HepG2 (cell line): ENCODE measurements around the gene HNRNPA2B1. TPM values are rescaled to one million over a fixed set of nuclear protein-coding genes. Genes with fewer than 3 reads are reported as not detected.

ENCODE experiments used
- BRD4 ChIP-seq: sonication (generic); formaldehyde crosslinking; IDR thresholded peaks from 2 replicates; pipeline ENCODE4 v1.4.0; 2020; ENCODE audit warnings: missing genetic modification reagents
- CCDC6 ChIP-seq: sonication (generic); formaldehyde crosslinking; IDR thresholded peaks from 2 replicates; pipeline ENCODE4 v1.8.1; 2022; ENCODE audit warnings: mild to moderate bottlenecking, missing genetic modification reagents, moderate library complexity
- HNRNPUL1 ChIP-seq: fragments of 200-400 bp; formaldehyde crosslinking; IDR thresholded peaks from 2 replicates; pipeline ENCODE4 v1.6.1; 2017; ENCODE audit warnings: low read depth, mild to moderate bottlenecking, low read length, moderate library complexity
- JARID2 ChIP-seq: sonication (generic); formaldehyde crosslinking; IDR thresholded peaks from 2 replicates; pipeline ENCODE4 v1.8.1; 2023; ENCODE audit warnings: missing genetic modification reagents, inconsistent platforms; ENCODE audit not compliant: insufficient replicate concordance
- NKX3-1 ChIP-seq: sonication (generic); formaldehyde crosslinking; IDR thresholded peaks from 2 replicates; pipeline ENCODE4 v1.5.0; 2020; ENCODE audit warnings: missing genetic modification reagents
- PAWR ChIP-seq: sonication (generic); formaldehyde crosslinking; IDR thresholded peaks from 2 replicates; pipeline ENCODE4 v1.4.0; 2020; ENCODE audit warnings: missing genetic modification reagents, mild to moderate bottlenecking, borderline replicate concordance
- SALL2 ChIP-seq: sonication (generic); formaldehyde crosslinking; IDR thresholded peaks from 2 replicates; pipeline ENCODE4 v1.8.1; 2023; ENCODE audit warnings: mild to moderate bottlenecking, missing genetic modification reagents, inconsistent platforms
- SETDB1 ChIP-seq: sonication (generic); formaldehyde crosslinking; IDR thresholded peaks from 2 replicates; pipeline ENCODE4 v1.5.1; 2020; ENCODE audit warnings: missing genetic modification reagents, mild to moderate bottlenecking, borderline replicate concordance
- TAF15 ChIP-seq: fragments of 200-400 bp; formaldehyde crosslinking; IDR thresholded peaks from one replicate; pipeline ENCODE4 v1.6.1; 2018; ENCODE audit warnings: mild to moderate bottlenecking, low read depth, low read length; ENCODE audit not compliant: poor library complexity, severe bottlenecking
- ZNF251 ChIP-seq: sonication (generic); formaldehyde crosslinking; IDR thresholded peaks from 2 replicates; pipeline ENCODE4 v1.9.0; 2021; ENCODE audit warnings: mild to moderate bottlenecking, missing genetic modification reagents
- ZNF30 ChIP-seq: sonication (generic); formaldehyde crosslinking; IDR thresholded peaks from 2 replicates; pipeline ENCODE4 v1.5.0; 2020; ENCODE audit warnings: mild to moderate bottlenecking, missing genetic modification reagents
- ZNF567 ChIP-seq: sonication (generic); formaldehyde crosslinking; IDR thresholded peaks from 2 replicates; pipeline ENCODE4 v1.8.1; 2023; ENCODE audit warnings: mild to moderate bottlenecking, missing genetic modification reagents, borderline replicate concordance
- polyA plus RNA-seq, 8 experiments: library from polyadenylated mRNA; depleted of rRNA in 3 of 8; stranded (reverse) in 7 of 8; unstranded in 1 of 8; fragments of >200 nt; fragmentation: Illumina TruSeq in 4 of 8; extraction: Trizol in 4 of 8; gene quantifications; 2 replicates each; pipeline versions ENCODE4 v1.2.1 to v1.2.3, GENCODE V29; 2011 to 2016; ENCODE audit warnings: low read depth in 4 of 8, missing spikeins in 1 of 8, mixed read lengths in 1 of 8; ENCODE audit not compliant: insufficient read depth in 1 of 8
- total RNA-seq, 5 experiments: library from RNA; depleted of rRNA; stranded (reverse); fragments of >200 nt; fragmentation: Illumina TruSeq; extraction: Trizol; gene quantifications; 2 replicates each; pipeline ENCODE4 v1.2.3, GENCODE V29; 2016; ENCODE audit warnings: low read depth in 1 of 5
- TF ChIP-seq, protein P1 (sequence below): sonication (generic); formaldehyde crosslinking; IDR thresholded peaks from 2 replicates; pipeline ENCODE4 v1.4.0; 2020; ENCODE audit warnings: missing genetic modification reagents, mild to moderate bottlenecking, borderline replicate concordance
- TF ChIP-seq, protein P2 (sequence below): sonication (generic); formaldehyde crosslinking; IDR thresholded peaks from 2 replicates; pipeline ENCODE4 v1.4.0; 2020; ENCODE audit warnings: missing genetic modification reagents; ENCODE audit errors: not compliant biosample characterization
- TF ChIP-seq, protein P3 (sequence below): sonication (generic); formaldehyde crosslinking; IDR thresholded peaks from 2 replicates; pipeline ENCODE4 v1.4.0; 2020; ENCODE audit warnings: missing genetic modification reagents

Gene HNRNPA2B1
- total and polyA plus RNA-seq, 2 of the 13 experiments (the other 11 are each of a cell fraction or from before 2014, with no cell fraction given), result 193 to 412 TPM

DNA sequence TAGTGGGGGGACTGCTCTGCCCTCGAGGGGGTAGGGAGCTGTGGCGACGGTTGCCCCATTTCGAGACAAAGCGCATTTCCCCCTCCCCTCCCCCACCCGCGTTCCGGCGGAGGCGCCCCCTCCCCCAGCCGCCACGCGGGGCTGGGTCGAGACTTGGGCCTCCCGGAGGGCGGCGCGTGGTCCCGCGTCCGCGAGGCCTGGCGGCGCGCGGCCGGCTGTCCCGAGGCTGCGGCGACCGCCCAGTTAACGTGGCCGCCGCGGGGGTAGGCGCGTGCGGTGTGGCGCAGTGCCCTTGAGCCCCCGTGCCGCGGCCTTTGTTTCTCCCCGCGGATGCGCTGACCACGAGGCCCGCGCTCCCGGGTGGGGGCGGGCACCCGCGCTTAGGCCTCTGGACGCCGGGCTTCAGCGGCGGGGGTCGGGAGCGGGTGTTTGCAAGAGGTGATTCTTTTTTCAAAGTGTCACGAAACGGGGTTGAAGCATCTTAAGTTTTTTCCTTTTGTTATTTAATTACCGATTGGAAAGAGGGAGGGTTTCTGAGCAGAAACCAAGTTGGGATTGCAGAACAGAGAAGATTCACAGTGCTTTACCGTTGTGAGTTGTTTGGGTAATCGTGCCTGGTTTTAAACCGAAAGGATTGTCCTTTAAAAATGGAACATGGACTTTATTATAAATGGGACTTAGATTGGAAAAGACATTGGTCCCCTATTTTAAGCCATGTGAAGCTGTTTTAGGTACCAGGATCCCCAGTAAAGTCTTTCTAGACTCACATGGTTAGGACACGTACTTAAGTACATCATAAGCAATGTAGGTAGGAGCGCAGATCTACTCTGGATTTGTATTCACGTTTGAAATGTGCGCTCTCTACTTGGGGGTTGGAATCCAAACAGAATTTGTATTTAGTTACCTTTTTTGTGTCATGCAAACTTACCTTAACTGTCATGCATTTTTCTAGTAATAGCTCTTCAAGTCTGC, 1.8 kb upstream of the HNRNPA2B1 start (continued):
- TF ChIP-seq, protein P1, sequence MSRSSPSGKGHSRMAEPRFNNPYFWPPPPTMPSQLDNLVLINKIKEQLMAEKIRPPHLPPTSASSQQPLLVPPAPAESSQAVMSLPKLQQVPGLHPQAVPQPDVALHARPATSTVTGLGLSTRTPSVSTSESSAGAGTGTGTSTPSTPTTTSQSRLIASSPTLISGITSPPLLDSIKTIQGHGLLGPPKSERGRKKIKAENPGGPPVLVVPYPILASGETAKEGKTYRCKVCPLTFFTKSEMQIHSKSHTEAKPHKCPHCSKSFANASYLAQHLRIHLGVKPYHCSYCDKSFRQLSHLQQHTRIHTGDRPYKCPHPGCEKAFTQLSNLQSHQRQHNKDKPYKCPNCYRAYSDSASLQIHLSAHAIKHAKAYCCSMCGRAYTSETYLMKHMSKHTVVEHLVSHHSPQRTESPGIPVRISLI, result no peak
- TF ChIP-seq BRD4 (no peak), NKX3-1 (CRISPR knock-in tag) (no peak), SETDB1 (no peak), TAF15 (no peak), HNRNPUL1 (no peak), PAWR (CRISPR knock-in tag) (no peak), ZNF30 (CRISPR knock-in tag) (no peak), SALL2 (CRISPR knock-in tag) (0 out of 2 replicates have a peak, but pooled peaks have one; percentile 23), JARID2 (CRISPR knock-in tag) (no peak), ZNF567 (CRISPR knock-in tag) (no peak), ZNF251 (no peak), CCDC6 (CRISPR knock-in tag) (no peak)
- TF ChIP-seq, protein P2, sequence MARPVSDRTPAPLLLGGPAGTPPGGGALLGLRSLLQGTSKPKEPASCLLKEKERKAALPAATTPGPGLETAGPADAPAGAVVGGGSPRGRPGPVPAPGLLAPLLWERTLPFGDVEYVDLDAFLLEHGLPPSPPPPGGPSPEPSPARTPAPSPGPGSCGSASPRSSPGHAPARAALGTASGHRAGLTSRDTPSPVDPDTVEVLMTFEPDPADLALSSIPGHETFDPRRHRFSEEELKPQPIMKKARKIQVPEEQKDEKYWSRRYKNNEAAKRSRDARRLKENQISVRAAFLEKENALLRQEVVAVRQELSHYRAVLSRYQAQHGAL (CRISPR knock-in tag), result no peak
- TF ChIP-seq, protein P3, sequence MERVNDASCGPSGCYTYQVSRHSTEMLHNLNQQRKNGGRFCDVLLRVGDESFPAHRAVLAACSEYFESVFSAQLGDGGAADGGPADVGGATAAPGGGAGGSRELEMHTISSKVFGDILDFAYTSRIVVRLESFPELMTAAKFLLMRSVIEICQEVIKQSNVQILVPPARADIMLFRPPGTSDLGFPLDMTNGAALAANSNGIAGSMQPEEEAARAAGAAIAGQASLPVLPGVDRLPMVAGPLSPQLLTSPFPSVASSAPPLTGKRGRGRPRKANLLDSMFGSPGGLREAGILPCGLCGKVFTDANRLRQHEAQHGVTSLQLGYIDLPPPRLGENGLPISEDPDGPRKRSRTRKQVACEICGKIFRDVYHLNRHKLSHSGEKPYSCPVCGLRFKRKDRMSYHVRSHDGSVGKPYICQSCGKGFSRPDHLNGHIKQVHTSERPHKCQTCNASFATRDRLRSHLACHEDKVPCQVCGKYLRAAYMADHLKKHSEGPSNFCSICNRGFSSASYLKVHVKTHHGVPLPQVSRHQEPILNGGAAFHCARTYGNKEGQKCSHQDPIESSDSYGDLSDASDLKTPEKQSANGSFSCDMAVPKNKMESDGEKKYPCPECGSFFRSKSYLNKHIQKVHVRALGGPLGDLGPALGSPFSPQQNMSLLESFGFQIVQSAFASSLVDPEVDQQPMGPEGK (CRISPR knock-in tag), result 0 out of 2 replicates have a peak, but pooled peaks have one; percentile 10
